GM18505 (cell line): ENCODE data around the gene CTIF.
"Not testable (repeated sequence)": the region's sequence is repeated elsewhere in the genome, so short reads cannot be mapped to it uniquely, and the experiment has no call there.

Source experiments
- ATAC-seq: cut with Tn5 transposase; IDR thresholded peaks from one replicate; pipeline ENCODE4 v1.9.1; 2021; ENCODE audit not compliant: unreplicated experiment
- POLR2A ChIP-seq: IDR thresholded peaks from 4 replicates; pipeline ENCODE4 v1.6.1; 2011; ENCODE audit warnings: borderline replicate concordance; ENCODE audit not compliant: insufficient read depth, insufficient read length; ENCODE audit errors: extremely low read depth

CTIF gene

GRCh38 chr18:48711651-48712486, 173.0 kb downstream of the CTIF start:
- no peak for ATAC-seq
- no peak for TF ChIP-seq POLR2A

GRCh38 chr18:48713309-48713708, 174.5 kb downstream of the CTIF start:
- no peak for ATAC-seq

GRCh38 chr18:48714873-48715272, 176.0 kb downstream of the CTIF start:
- no peak for TF ChIP-seq POLR2A
- ATAC-seq, result no peak

More at GRCh38 chr18:48713309-48713708, 174.5 kb downstream of the CTIF start:
- no peak for TF ChIP-seq POLR2A

- ATAC-seq, result peak; percentile 70
- TF ChIP-seq POLR2A, result no peak
Observed at GRCh38 chr18:48715711-48716361, 177.0 kb downstream of the CTIF start.

- not testable (repeated sequence) for ATAC-seq
Observed at GRCh38 chr18:48717227-48717626, 178.4 kb downstream of the CTIF start.

GRCh38 chr18:48718251-48718959, 179.6 kb downstream of the CTIF start:
- no peak for ATAC-seq
- no peak for TF ChIP-seq POLR2A

GRCh38 chr18:48719388-48719787, 180.6 kb downstream of the CTIF start:
- TF ChIP-seq POLR2A, result no peak
- no peak for ATAC-seq

GRCh38 chr18:48719974-48720654, 181.3 kb downstream of the CTIF start:
- no peak for TF ChIP-seq POLR2A
- ATAC-seq, result no peak

- TF ChIP-seq POLR2A, result no peak
- no peak for ATAC-seq
Observed at GRCh38 chr18:48720655-48721025, 181.8 kb downstream of the CTIF start.

- TF ChIP-seq POLR2A, result no peak
- no peak for ATAC-seq
Observed at GRCh38 chr18:48721312-48721711, 182.5 kb downstream of the CTIF start.

- ATAC-seq, result no peak
- no peak for TF ChIP-seq POLR2A
Observed at GRCh38 chr18:48723016-48723415, 184.2 kb downstream of the CTIF start.

GRCh38 chr18:48723837-48724236, 185.0 kb downstream of the CTIF start:
- no peak for TF ChIP-seq POLR2A
- no peak for ATAC-seq

- TF ChIP-seq POLR2A, result no peak
- no peak for ATAC-seq
Observed at GRCh38 chr18:48724442-48724841, 185.6 kb downstream of the CTIF start.

GRCh38 chr18:48724939-48725338, 186.1 kb downstream of the CTIF start:
- no peak for TF ChIP-seq POLR2A
- ATAC-seq, result no peak

GRCh38 chr18:48725562-48725961, 186.7 kb downstream of the CTIF start:
- ATAC-seq, result no peak
- no peak for TF ChIP-seq POLR2A
